H1 (cell line): ENCODE data around the gene CDYL. TPM values are rescaled to one million over a fixed set of nuclear protein-coding genes. Genes with fewer than 3 reads are reported as not detected.

Experiments
- ASH2L ChIP-seq: fragments of 200-600, 300-600 bp; sonication (generic); IDR thresholded peaks from one replicate; pipeline ENCODE4 v1.7.1; 2017; ENCODE audit warnings: low read length
- CTBP2 ChIP-seq: IDR thresholded peaks from 2 replicates; pipeline ENCODE4 v1.7.0; 2011; ENCODE audit warnings: borderline replicate concordance, mild to moderate bottlenecking, moderate library complexity, mixed read lengths, low read length; ENCODE audit not compliant: insufficient read depth, insufficient read length
- KDM5A ChIP-seq: fragments of 200-600 bp; IDR thresholded peaks from 2 replicates; pipeline ENCODE4 v1.7.1; 2012; ENCODE audit warnings: mild to moderate bottlenecking, low read length, inconsistent platforms, mixed read lengths
- NANOG ChIP-seq: IDR thresholded peaks from 2 replicates; pipeline ENCODE4 v1.6.1; 2011; ENCODE audit warnings: low read length, low read depth, mild to moderate bottlenecking, inconsistent platforms; ENCODE audit not compliant: insufficient read depth, poor library complexity, severe bottlenecking
- NRF1 ChIP-seq: IDR thresholded peaks from 2 replicates; pipeline ENCODE4 v1.6.1; 2011; ENCODE audit warnings: mild to moderate bottlenecking, low read depth, low read length, improper control_type of control experiment
- RXRA ChIP-seq: IDR thresholded peaks from 2 replicates; pipeline ENCODE4 v1.6.1; 2011; ENCODE audit warnings: low read depth, mild to moderate bottlenecking, low read length, moderate library complexity; ENCODE audit not compliant: insufficient read depth
- SUZ12 ChIP-seq: fragments of 200-600 bp; sonication (generic); IDR thresholded peaks from 2 replicates; pipeline ENCODE4 v1.6.1; 2012; ENCODE audit warnings: mild to moderate bottlenecking, inconsistent platforms, low read length, moderate library complexity, mixed read lengths
- polyA plus RNA-seq, 7 experiments: library from polyadenylated mRNA; depleted of rRNA in 3 of 7; stranded (reverse) in 5 of 7; unstranded in 2 of 7; fragments of >200 nt in 5 of 7; fragments of 200-250 nt in 2 of 7; gene quantifications; 1 replicate in 5 of 7; 2 replicates in 1 of 7; 4 replicates in 1 of 7; pipeline versions ENCODE4 v1.2.1 to v1.2.3, GENCODE V29; 2011 to 2013; ENCODE audit warnings: missing spikeins in 2 of 7, mixed read lengths in 2 of 7
- total RNA-seq: library from RNA; stranded (reverse); fragmentation: NEBNext Ultra II Directional; extraction: Animal tissue kit (Norgen Biotek cat#: 25700); gene quantifications from 2 replicates; pipeline ENCODE4 v1.2.1, GENCODE V29; 2021
- TF ChIP-seq, protein P1 (sequence below): fragments of 300-600 bp; sonication (generic); IDR thresholded peaks from 2 replicates; pipeline ENCODE4 v1.7.1; 2012; ENCODE audit warnings: low read length, moderate library complexity, mild to moderate bottlenecking, inconsistent platforms; ENCODE audit not compliant: insufficient replicate concordance

Gene CDYL
- total and polyA plus RNA-seq, 2 of the 8 experiments (the other 6 are each of a cell fraction or from before 2014, with no cell fraction given) = 56.4 to 119 TPM

DNA sequence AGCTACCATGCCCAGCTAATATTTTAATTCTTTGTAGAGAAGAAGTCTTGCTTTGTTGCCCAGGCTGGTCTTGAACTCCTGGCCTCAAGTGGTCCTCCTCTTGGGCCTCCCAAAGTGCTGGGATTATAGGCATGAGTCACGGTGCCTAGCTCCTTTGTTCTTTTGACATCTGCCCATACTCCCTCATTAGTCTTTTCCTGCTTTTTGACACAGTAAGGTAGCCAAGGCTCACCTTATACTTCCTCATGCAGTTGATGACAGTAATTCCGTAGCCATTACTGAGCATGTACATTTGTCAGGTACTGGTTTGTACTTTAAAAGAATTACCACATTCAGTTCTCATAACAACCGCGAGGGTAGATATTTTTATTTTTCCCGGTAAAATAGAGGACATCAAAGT, 76.7 kb downstream of the CDYL start (continued):
- TF ChIP-seq, protein P1, sequence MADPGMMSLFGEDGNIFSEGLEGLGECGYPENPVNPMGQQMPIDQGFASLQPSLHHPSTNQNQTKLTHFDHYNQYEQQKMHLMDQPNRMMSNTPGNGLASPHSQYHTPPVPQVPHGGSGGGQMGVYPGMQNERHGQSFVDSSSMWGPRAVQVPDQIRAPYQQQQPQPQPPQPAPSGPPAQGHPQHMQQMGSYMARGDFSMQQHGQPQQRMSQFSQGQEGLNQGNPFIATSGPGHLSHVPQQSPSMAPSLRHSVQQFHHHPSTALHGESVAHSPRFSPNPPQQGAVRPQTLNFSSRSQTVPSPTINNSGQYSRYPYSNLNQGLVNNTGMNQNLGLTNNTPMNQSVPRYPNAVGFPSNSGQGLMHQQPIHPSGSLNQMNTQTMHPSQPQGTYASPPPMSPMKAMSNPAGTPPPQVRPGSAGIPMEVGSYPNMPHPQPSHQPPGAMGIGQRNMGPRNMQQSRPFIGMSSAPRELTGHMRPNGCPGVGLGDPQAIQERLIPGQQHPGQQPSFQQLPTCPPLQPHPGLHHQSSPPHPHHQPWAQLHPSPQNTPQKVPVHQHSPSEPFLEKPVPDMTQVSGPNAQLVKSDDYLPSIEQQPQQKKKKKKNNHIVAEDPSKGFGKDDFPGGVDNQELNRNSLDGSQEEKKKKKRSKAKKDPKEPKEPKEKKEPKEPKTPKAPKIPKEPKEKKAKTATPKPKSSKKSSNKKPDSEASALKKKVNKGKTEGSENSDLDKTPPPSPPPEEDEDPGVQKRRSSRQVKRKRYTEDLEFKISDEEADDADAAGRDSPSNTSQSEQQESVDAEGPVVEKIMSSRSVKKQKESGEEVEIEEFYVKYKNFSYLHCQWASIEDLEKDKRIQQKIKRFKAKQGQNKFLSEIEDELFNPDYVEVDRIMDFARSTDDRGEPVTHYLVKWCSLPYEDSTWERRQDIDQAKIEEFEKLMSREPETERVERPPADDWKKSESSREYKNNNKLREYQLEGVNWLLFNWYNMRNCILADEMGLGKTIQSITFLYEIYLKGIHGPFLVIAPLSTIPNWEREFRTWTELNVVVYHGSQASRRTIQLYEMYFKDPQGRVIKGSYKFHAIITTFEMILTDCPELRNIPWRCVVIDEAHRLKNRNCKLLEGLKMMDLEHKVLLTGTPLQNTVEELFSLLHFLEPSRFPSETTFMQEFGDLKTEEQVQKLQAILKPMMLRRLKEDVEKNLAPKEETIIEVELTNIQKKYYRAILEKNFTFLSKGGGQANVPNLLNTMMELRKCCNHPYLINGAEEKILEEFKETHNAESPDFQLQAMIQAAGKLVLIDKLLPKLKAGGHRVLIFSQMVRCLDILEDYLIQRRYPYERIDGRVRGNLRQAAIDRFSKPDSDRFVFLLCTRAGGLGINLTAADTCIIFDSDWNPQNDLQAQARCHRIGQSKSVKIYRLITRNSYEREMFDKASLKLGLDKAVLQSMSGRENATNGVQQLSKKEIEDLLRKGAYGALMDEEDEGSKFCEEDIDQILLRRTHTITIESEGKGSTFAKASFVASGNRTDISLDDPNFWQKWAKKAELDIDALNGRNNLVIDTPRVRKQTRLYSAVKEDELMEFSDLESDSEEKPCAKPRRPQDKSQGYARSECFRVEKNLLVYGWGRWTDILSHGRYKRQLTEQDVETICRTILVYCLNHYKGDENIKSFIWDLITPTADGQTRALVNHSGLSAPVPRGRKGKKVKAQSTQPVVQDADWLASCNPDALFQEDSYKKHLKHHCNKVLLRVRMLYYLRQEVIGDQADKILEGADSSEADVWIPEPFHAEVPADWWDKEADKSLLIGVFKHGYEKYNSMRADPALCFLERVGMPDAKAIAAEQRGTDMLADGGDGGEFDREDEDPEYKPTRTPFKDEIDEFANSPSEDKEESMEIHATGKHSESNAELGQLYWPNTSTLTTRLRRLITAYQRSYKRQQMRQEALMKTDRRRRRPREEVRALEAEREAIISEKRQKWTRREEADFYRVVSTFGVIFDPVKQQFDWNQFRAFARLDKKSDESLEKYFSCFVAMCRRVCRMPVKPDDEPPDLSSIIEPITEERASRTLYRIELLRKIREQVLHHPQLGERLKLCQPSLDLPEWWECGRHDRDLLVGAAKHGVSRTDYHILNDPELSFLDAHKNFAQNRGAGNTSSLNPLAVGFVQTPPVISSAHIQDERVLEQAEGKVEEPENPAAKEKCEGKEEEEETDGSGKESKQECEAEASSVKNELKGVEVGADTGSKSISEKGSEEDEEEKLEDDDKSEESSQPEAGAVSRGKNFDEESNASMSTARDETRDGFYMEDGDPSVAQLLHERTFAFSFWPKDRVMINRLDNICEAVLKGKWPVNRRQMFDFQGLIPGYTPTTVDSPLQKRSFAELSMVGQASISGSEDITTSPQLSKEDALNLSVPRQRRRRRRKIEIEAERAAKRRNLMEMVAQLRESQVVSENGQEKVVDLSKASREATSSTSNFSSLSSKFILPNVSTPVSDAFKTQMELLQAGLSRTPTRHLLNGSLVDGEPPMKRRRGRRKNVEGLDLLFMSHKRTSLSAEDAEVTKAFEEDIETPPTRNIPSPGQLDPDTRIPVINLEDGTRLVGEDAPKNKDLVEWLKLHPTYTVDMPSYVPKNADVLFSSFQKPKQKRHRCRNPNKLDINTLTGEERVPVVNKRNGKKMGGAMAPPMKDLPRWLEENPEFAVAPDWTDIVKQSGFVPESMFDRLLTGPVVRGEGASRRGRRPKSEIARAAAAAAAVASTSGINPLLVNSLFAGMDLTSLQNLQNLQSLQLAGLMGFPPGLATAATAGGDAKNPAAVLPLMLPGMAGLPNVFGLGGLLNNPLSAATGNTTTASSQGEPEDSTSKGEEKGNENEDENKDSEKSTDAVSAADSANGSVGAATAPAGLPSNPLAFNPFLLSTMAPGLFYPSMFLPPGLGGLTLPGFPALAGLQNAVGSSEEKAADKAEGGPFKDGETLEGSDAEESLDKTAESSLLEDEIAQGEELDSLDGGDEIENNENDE = no peak
- TF ChIP-seq ASH2L (no peak), SUZ12 (no peak), KDM5A (no peak), NRF1 (no peak), RXRA (no peak), CTBP2 (no peak), NANOG (no peak)
- TF ChIP-seq, all 59 proteins: peak for 0
